GM18498 (cell line): Measurements from ENCODE around the gene LAMC3.

Source experiments
- ATAC-seq: cut with Tn5 transposase; IDR thresholded peaks from one replicate; pipeline ENCODE4 v1.9.1; 2021; ENCODE audit warnings: mild to moderate bottlenecking, moderate library complexity; ENCODE audit not compliant: unreplicated experiment

LAMC3 gene

GRCh38 chr9:131011274-131012022 is 2.5 kb downstream of the LAMC3 start:
- no peak for ATAC-seq

GRCh38 chr9:131012023-131012334 is 3.0 kb downstream of the LAMC3 start:
- no peak for ATAC-seq

GRCh38 chr9:131012396-131012917 is 3.5 kb downstream of the LAMC3 start:
- ATAC-seq: no peak

GRCh38 chr9:131013015-131013755 is 4.2 kb downstream of the LAMC3 start:
- no peak for ATAC-seq

- ATAC-seq: no peak
Measured at GRCh38 chr9:131013771-131014676, 5.0 kb downstream of the LAMC3 start.

GRCh38 chr9:131015112-131015511 is 6.1 kb downstream of the LAMC3 start:
- no peak for ATAC-seq

- no peak for ATAC-seq
Measured at GRCh38 chr9:131015876-131016397, 7.0 kb downstream of the LAMC3 start.

GRCh38 chr9:131017067-131017466 is 8.1 kb downstream of the LAMC3 start:
- no peak for ATAC-seq

- no peak for ATAC-seq
Measured at GRCh38 chr9:131018621-131019020, 9.6 kb downstream of the LAMC3 start.

- ATAC-seq: no peak
Measured at GRCh38 chr9:131019388-131020239, 10.6 kb downstream of the LAMC3 start.

GRCh38 chr9:131020388-131020787 is 11.4 kb downstream of the LAMC3 start:
- no peak for ATAC-seq

- no peak for ATAC-seq
Measured at GRCh38 chr9:131020862-131021261, 11.9 kb downstream of the LAMC3 start.

- ATAC-seq: no peak
Measured at GRCh38 chr9:131021785-131022184, 12.8 kb downstream of the LAMC3 start.

GRCh38 chr9:131024978-131025868 is 16.2 kb downstream of the LAMC3 start:
- ATAC-seq: no peak

GRCh38 chr9:131025953-131026858 is 17.2 kb downstream of the LAMC3 start:
- ATAC-seq: no peak

- no peak for ATAC-seq
Measured at GRCh38 chr9:131027048-131027871, 18.3 kb downstream of the LAMC3 start.

- ATAC-seq: no peak
Measured at GRCh38 chr9:131027872-131028179, 18.9 kb downstream of the LAMC3 start.
